Kidney epithelial cell (primary cell): ENCODE data around the gene TXN2. TPM values are rescaled to one million over a fixed set of nuclear protein-coding genes. Genes with fewer than 3 reads are reported as not detected.

ENCODE experiments used
- DNase-seq: peaks from one replicate; pipeline ENCODE4 v3.0.0-alpha.2; 2010; ENCODE audit warnings: low read depth
- H3K27me3 ChIP-seq: 2 replicates; pipeline ENCODE4 v1.6.0; 2011; ENCODE audit warnings: low read length; ENCODE audit not compliant: control insufficient read depth, insufficient read depth
- H3K36me3 ChIP-seq: 2 replicates; pipeline ENCODE4 v1.5.1; 2011; ENCODE audit warnings: low read length; ENCODE audit not compliant: control insufficient read depth, insufficient read depth
- H3K4me3 ChIP-seq: 2 replicates; pipeline ENCODE4 v1.5.1; 2011; ENCODE audit warnings: low read depth, mild to moderate bottlenecking, control low read depth, low read length
- CTCF ChIP-seq: IDR thresholded peaks from 2 replicates; pipeline ENCODE4 v1.5.1; 2011; ENCODE audit warnings: mild to moderate bottlenecking, moderate library complexity, low read length, control low read depth, inconsistent platforms; ENCODE audit not compliant: insufficient read depth, poor library complexity, severe bottlenecking
- total RNA-seq: library from RNA; depleted of rRNA; stranded (reverse); fragments of >200 nt; gene quantifications from 2 replicates; pipeline ENCODE4 v1.2.3, GENCODE V29; 2015

The TXN2 gene
- total RNA-seq, 1 donor from 2014 or later: 56.8 TPM

- H3K27me3 ChIP-seq: no peaks in the 10 kb centered on the region
- H3K36me3 ChIP-seq: no peaks in the 10 kb centered on the region
- DNase-seq: no peak
- no peak for TF ChIP-seq CTCF
- H3K4me3 ChIP-seq: no peak overlapping the region
Observed at GRCh38 chr22:36447632-36448031, 33.8 kb downstream of the TXN2 start.

- DNase-seq: no peak
- no peak overlapping the region for H3K4me3 ChIP-seq
- no peak for TF ChIP-seq CTCF
Observed at GRCh38 chr22:36445158-36445668, 36.2 kb downstream of the TXN2 start.

GRCh38 chr22:36443198-36443770, 38.2 kb downstream of the TXN2 start:
- no peak overlapping the region for H3K4me3 ChIP-seq
- no peak for TF ChIP-seq CTCF
- DNase-seq: no peak

More at GRCh38 chr22:36445158-36445668, 36.2 kb downstream of the TXN2 start:
- Histone ChIP-seq H3K27me3 (no peaks in the 10 kb centered on the region), H3K36me3 (no peaks in the 10 kb centered on the region)

GRCh38 chr22:36442506-36443197, 38.8 kb downstream of the TXN2 start:
- Histone ChIP-seq H3K4me3 (no peak overlapping the region), H3K27me3 (no peaks in the 10 kb centered on the region), H3K36me3 (no peaks in the 10 kb centered on the region)
- DNase-seq: no peak
- TF ChIP-seq CTCF: no peak

More at GRCh38 chr22:36443198-36443770, 38.2 kb downstream of the TXN2 start:
- H3K36me3 ChIP-seq: no peaks in the 10 kb centered on the region
- H3K27me3 ChIP-seq: no peaks in the 10 kb centered on the region

GRCh38 chr22:36440429-36441002, 40.9 kb downstream of the TXN2 start:
- no peak for DNase-seq
- TF ChIP-seq CTCF: no peak
- no peak overlapping the region for H3K4me3 ChIP-seq
- H3K27me3 ChIP-seq: no peaks in the 10 kb centered on the region
- H3K36me3 ChIP-seq: no peaks in the 10 kb centered on the region
